ENCODE results near the gene PHAX. TPM values are rescaled to one million over a fixed set of nuclear protein-coding genes. Genes with fewer than 3 reads are reported as not detected.

PHAX gene
- total and polyA plus RNA-seq, 8 donors = 5.0 to 17.8 (median 10.0) TPM

- WGBS, 2 donors = 93 to 97% methylated on average over 4 of the region's 4 CpGs
- Histone ChIP-seq H3K27ac (no peak overlapping the region), H3K4me1 (no peaks in the 10 kb centered on the region), H3K27me3 (no peaks in the 10 kb centered on the region), H3K4me3 (no peak overlapping the region), H3K36me3 (peaks cover 0 to 8% (median 5%) of the 10 kb centered on the region in 3 donors), H3K9me3 (no peaks in the 10 kb centered on the region)
- DNase-seq (no peak), ATAC-seq (no peak), FAIRE-seq (no peak)
- no peak for TF ChIP-seq CTCF (IDR thresholded peaks at IDR 0.05)
- intact Hi-C loops (cut with DNase I) = no loop called here
Observed at GRCh38 chr5:126568206-126568755, 32.5 kb upstream of the PHAX start.

GRCh38 chr5:126575644-126576043, 25.1 kb upstream of the PHAX start:
- H3K9me3 ChIP-seq = no peaks in the 10 kb centered on the region
- TF ChIP-seq CTCF (IDR thresholded peaks at IDR 0.05) = no peak
- no peaks in the 10 kb centered on the region for H3K27me3 ChIP-seq
- no peak overlapping the region for H3K4me3 ChIP-seq
- ATAC-seq (no peak), DNase-seq (no peak), FAIRE-seq (no peak)
- H3K27ac ChIP-seq = no peak overlapping the region
- intact Hi-C loops (cut with DNase I) = no loop called here
- H3K4me1 ChIP-seq = no peaks in the 10 kb centered on the region
- WGBS, 2 donors = 91 to 92% methylated on average over 10 of the region's 10 CpGs
- H3K36me3 ChIP-seq = peaks cover 0 to 16% (median 12%) of the 10 kb centered on the region in 3 donors

GRCh38 chr5:126576974-126577373, 23.8 kb upstream of the PHAX start:
- intact Hi-C loops (cut with DNase I) = no loop called here
- Histone ChIP-seq H3K27me3 (no peaks in the 10 kb centered on the region), H3K4me1 (no peaks in the 10 kb centered on the region), H3K27ac (no peak overlapping the region), H3K36me3 (peaks cover 0 to 25% (median 13%) of the 10 kb centered on the region in 3 donors), H3K4me3 (no peak overlapping the region), H3K9me3 (no peaks in the 10 kb centered on the region)
- FAIRE-seq (no peak), ATAC-seq (no peak), DNase-seq (no peak)
- no peak for TF ChIP-seq CTCF (IDR thresholded peaks at IDR 0.05)
- 94 to 95% methylated on average over 5 of the region's 5 CpGs for WGBS, 2 donors

- no peak for FAIRE-seq
- 91 to 92% methylated on average over 5 of the region's 5 CpGs for WGBS, 2 donors
- Histone ChIP-seq H3K36me3 (peaks cover 0 to 25% (median 10%) of the 10 kb centered on the region in 3 donors), H3K27me3 (no peaks in the 10 kb centered on the region), H3K27ac (no peak overlapping the region), H3K4me3 (no peak overlapping the region), H3K4me1 (no peaks in the 10 kb centered on the region), H3K9me3 (no peaks in the 10 kb centered on the region)
- ATAC-seq = no peak
- no peak for TF ChIP-seq CTCF (IDR thresholded peaks at IDR 0.05)
- intact Hi-C loops (cut with DNase I) = no loop called here
- DNase-seq = no peak
Observed at GRCh38 chr5:126577415-126577814, 23.3 kb upstream of the PHAX start.

GRCh38 chr5:126579716-126580115, 21.0 kb upstream of the PHAX start:
- Histone ChIP-seq H3K4me3 (no peak overlapping the region), H3K36me3 (peaks cover 0 to 41% (median 8%) of the 10 kb centered on the region in 3 donors), H3K27ac (no peak overlapping the region), H3K9me3 (no peaks in the 10 kb centered on the region), H3K27me3 (no peaks in the 10 kb centered on the region), H3K4me1 (no peaks in the 10 kb centered on the region)
- 76 to 79% methylated on average over 2 of the region's 2 CpGs for WGBS, 2 donors
- intact Hi-C loops (cut with DNase I) = no loop called here
- FAIRE-seq = no peak
- no peak for ATAC-seq
- DNase-seq = no peak
- TF ChIP-seq CTCF (IDR thresholded peaks at IDR 0.05) = no peak
